DOHH2 (cell line): ENCODE results near the gene ITGB7.

Experiments
- H3F3A ChIP-seq: fragments of 200-600 bp; sonication (generic), shearing (Covaris generic); 2 replicates; pipeline ENCODE4 v1.6.0; 2016; ENCODE audit warnings: antibody characterized with exemption, mild to moderate bottlenecking; ENCODE audit not compliant: control insufficient read depth, insufficient read depth
- H3K27ac ChIP-seq: fragments of 200-600 bp; sonication (generic); 2 replicates; pipeline ENCODE4 v1.5.1; 2014; ENCODE audit warnings: low read depth, mild to moderate bottlenecking, low read length, moderate library complexity
- H3K27me3 ChIP-seq: fragments of 200-600 bp; sonication (generic); 2 replicates; pipeline ENCODE4 v1.6.1; 2014; ENCODE audit warnings: mild to moderate bottlenecking, low read length, mixed read lengths; ENCODE audit not compliant: control insufficient read depth
- H3K36me3 ChIP-seq: fragments of 200-600 bp; sonication (generic); 2 replicates; pipeline ENCODE4 v1.6.1; 2014; ENCODE audit warnings: mild to moderate bottlenecking, low read length, moderate library complexity, mixed read lengths; ENCODE audit not compliant: control insufficient read depth
- H3K4me1 ChIP-seq: fragments of 200-600 bp; sonication (generic); 2 replicates; pipeline ENCODE4 v1.6.1; 2014; ENCODE audit warnings: mild to moderate bottlenecking, low read length, mixed read lengths; ENCODE audit not compliant: control insufficient read depth
- H3K4me2 ChIP-seq: fragments of 200-600 bp; sonication (generic); 2 replicates; pipeline ENCODE4 v1.6.0; 2014; ENCODE audit warnings: mild to moderate bottlenecking, low read length, moderate library complexity
- H3K4me3 ChIP-seq: fragments of 200-600 bp; sonication (generic); 2 replicates; pipeline ENCODE4 v1.5.1; 2014; ENCODE audit warnings: mild to moderate bottlenecking, low read length, mixed read lengths
- H3K79me2 ChIP-seq: fragments of 200-600 bp; sonication (generic); 2 replicates; pipeline ENCODE4 v1.6.1; 2014; ENCODE audit warnings: mild to moderate bottlenecking, low read length, mixed read lengths; ENCODE audit not compliant: control insufficient read depth
- H3K9me2 ChIP-seq: fragments of 200-600 bp; sonication (generic); replicated peaks from 2 replicates; pipeline ENCODE4 v1.6.1; 2014; ENCODE audit warnings: mild to moderate bottlenecking, low read length, mixed read lengths; ENCODE audit not compliant: control insufficient read depth
- H3K9me3 ChIP-seq: fragments of 200-600 bp; sonication (generic); 2 replicates; pipeline ENCODE4 v1.6.1; 2014; ENCODE audit warnings: antibody characterized with exemption, low read length, mixed read lengths; ENCODE audit not compliant: control insufficient read depth, insufficient read depth
- H4K20me1 ChIP-seq: fragments of 200-600 bp; sonication (generic); 2 replicates; pipeline ENCODE4 v1.6.0; 2014; ENCODE audit warnings: low read depth, mild to moderate bottlenecking, antibody characterized with exemption, low read length, moderate library complexity; ENCODE audit not compliant: control insufficient read depth, insufficient read depth
- EZH2phosphoT487 ChIP-seq: fragments of 200-600 bp; sonication (generic); IDR thresholded peaks from 2 replicates; pipeline ENCODE4 v1.6.1; 2017; ENCODE audit warnings: borderline replicate concordance, mild to moderate bottlenecking, antibody characterized with exemption, low read length, moderate library complexity, mixed read lengths
- TF ChIP-seq, protein P1 (sequence below): fragments of 200-600 bp; sonication (generic); IDR thresholded peaks from one replicate; pipeline ENCODE4 v1.5.1; 2014; ENCODE audit warnings: antibody characterized with exemption, mild to moderate bottlenecking, low read depth, low read length; ENCODE audit not compliant: poor library complexity, severe bottlenecking

ITGB7 gene

DNA sequence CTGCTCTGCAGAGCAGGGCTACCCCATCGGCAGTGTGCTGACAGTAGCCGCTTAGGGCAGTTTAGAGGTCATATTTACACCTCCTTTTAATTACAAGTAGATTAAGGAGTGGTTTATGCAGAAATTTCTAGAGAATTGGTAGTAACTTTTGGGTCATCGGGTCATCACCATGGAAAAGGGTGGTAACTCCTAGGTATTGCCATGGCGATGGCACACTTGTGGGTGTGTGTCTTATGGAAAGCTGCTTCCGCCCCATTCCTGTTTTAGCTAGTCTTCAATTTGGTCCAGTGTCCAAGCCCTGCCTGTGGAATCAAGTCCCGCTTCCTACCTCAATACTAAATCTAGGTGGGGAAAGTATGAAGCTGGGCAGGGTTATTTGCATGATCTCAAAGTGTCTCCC lies 56.0 kb downstream of the ITGB7 start:
- no peak overlapping the region for H3K27ac ChIP-seq
- H3K9me3 ChIP-seq, result no peaks in the 10 kb centered on the region
- H3K4me1 ChIP-seq, result no peaks in the 10 kb centered on the region
- TF ChIP-seq, protein P1, sequence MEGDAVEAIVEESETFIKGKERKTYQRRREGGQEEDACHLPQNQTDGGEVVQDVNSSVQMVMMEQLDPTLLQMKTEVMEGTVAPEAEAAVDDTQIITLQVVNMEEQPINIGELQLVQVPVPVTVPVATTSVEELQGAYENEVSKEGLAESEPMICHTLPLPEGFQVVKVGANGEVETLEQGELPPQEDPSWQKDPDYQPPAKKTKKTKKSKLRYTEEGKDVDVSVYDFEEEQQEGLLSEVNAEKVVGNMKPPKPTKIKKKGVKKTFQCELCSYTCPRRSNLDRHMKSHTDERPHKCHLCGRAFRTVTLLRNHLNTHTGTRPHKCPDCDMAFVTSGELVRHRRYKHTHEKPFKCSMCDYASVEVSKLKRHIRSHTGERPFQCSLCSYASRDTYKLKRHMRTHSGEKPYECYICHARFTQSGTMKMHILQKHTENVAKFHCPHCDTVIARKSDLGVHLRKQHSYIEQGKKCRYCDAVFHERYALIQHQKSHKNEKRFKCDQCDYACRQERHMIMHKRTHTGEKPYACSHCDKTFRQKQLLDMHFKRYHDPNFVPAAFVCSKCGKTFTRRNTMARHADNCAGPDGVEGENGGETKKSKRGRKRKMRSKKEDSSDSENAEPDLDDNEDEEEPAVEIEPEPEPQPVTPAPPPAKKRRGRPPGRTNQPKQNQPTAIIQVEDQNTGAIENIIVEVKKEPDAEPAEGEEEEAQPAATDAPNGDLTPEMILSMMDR, result no peak
- no peak for TF ChIP-seq EZH2phosphoT487
- H3F3A ChIP-seq, result peaks cover 8% of the 10 kb centered on the region
- H3K27me3 ChIP-seq, result 0 out of 2 replicates have a peak, but pooled peaks cover 3% of the 10 kb centered on the region
- no peaks in the 10 kb centered on the region for H3K79me2 ChIP-seq
- H3K36me3 ChIP-seq, result no peaks in the 10 kb centered on the region
- no peaks in the 10 kb centered on the region for H4K20me1 ChIP-seq
- no peak overlapping the region for H3K4me3 ChIP-seq
- H3K4me2 ChIP-seq, result no peak overlapping the region
- no peaks in the 10 kb centered on the region for H3K9me2 ChIP-seq

DNA sequence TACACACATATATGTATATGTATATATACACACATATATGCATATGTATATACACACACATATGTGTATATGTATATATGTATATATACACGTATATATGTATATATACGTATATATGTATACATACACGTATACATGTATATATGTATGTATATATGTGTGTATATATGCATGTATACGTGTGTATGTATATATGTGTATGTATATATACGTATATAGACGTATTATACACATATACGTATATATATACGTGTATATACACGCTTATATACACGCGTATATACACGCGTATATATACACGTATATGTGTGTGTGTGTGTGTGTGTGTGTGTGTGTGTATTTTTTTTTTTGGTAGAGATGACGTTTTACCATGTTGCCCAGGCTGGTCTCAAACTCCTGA lies 59.4 kb downstream of the ITGB7 start:
- Histone ChIP-seq H3K4me2 (no peak overlapping the region), H3K9me2 (no peaks in the 10 kb centered on the region), H3K27me3 (0 out of 2 replicates have a peak, but pooled peaks cover 3% of the 10 kb centered on the region), H3K4me1 (no peaks in the 10 kb centered on the region), H3K9me3 (no peaks in the 10 kb centered on the region), H3K27ac (no peak overlapping the region), H3K79me2 (no peaks in the 10 kb centered on the region), H3K4me3 (no peak overlapping the region), H3F3A (peaks cover 8% of the 10 kb centered on the region), H3K36me3 (no peaks in the 10 kb centered on the region), H4K20me1 (no peaks in the 10 kb centered on the region)
- no peak for TF ChIP-seq EZH2phosphoT487
- TF ChIP-seq, protein P1, result no peak

DNA sequence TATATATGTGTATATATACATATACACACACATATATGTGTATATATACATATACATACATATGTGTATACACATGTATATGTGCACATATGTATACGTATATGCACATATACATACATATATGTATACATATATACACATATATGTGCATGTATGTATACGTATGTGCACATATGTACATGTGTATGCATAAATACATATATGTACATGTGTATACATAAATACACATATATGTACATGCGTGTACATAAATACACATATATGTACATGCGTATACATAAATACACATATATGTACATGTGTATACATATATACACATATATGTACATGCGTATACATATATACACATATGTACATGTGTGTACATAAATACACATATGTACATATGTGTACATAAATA lies 59.9 kb downstream of the ITGB7 start:
- no peaks in the 10 kb centered on the region for H3K9me2 ChIP-seq
- no peaks in the 10 kb centered on the region for H3K4me1 ChIP-seq
- no peaks in the 10 kb centered on the region for H3K9me3 ChIP-seq
- no peak overlapping the region for H3K27ac ChIP-seq
- H3K4me2 ChIP-seq, result no peak overlapping the region
- 0 out of 2 replicates have a peak, but pooled peaks cover 3% of the 10 kb centered on the region for H3K27me3 ChIP-seq
- TF ChIP-seq EZH2phosphoT487, result no peak
- TF ChIP-seq, protein P1, result no peak
- H3K4me3 ChIP-seq, result no peak overlapping the region
- H3K79me2 ChIP-seq, result no peaks in the 10 kb centered on the region
- H3F3A ChIP-seq, result peaks cover 8% of the 10 kb centered on the region
- H4K20me1 ChIP-seq, result no peaks in the 10 kb centered on the region
- H3K36me3 ChIP-seq, result no peaks in the 10 kb centered on the region
